Gastroesophageal sphincter (tissue), 4 donors: Measurements from ENCODE around the gene ATP2A3. TPM values are rescaled to one million over a fixed set of nuclear protein-coding genes. Genes with fewer than 3 reads are reported as not detected.
A peak's percentile ranks its signal among the peaks of the same experiment; 100 is the strongest.

Experiments
- ATAC-seq: fragments of 150-250 bp; one replicate; pipeline ENCODE4 v1.9.1; 2016; ENCODE audit warnings: mild to moderate bottlenecking, moderate library complexity
- H3K27ac ChIP-seq, 4 donors: fragments of 200-600 bp; sonication (generic) in 3 of 4; 1 replicate in 3 of 4; 2 replicates in 1 of 4; pipeline ENCODE4 v1.5.1; 2016 to 2019
- H3K27me3 ChIP-seq: fragments of 200-600 bp; sonication (generic); one replicate; pipeline ENCODE4 v1.5.1; 2019
- H3K36me3 ChIP-seq, 2 donors: fragments of 200-600 bp; sonication (generic); one replicate each; pipeline ENCODE4 v1.5.1; 2019; ENCODE audit warnings: control low read depth in 1 of 2
- H3K4me1 ChIP-seq, 3 donors: fragments of 200-600 bp; sonication (generic); 1 replicate in 2 of 3; 2 replicates in 1 of 3; pipeline ENCODE4 v1.5.1; 2016 to 2019; ENCODE audit warnings: control low read depth in 2 of 3
- H3K4me3 ChIP-seq, 2 donors: fragments of 200-600 bp; sonication (generic); one replicate each; pipeline ENCODE4 v1.5.1; 2019; ENCODE audit warnings: mild to moderate bottlenecking in 1 of 2, moderate library complexity in 1 of 2
- H3K9me3 ChIP-seq, 3 donors: fragments of 200-600 bp; sonication (generic); one replicate each; pipeline ENCODE4 v1.5.1; 2017 to 2019; ENCODE audit warnings: control low read depth in 2 of 3
- CTCF ChIP-seq, 4 experiments: fragments of 200-600 bp in 2 of 4; fragments of 450-650 bp in 2 of 4; sonication (generic) in 1 of 4; IDR thresholded peaks; one replicate each; pipeline ENCODE4 v1.5.1; 2017 to 2019; ENCODE audit warnings: antibody characterized with exemption in 4 of 4, mild to moderate bottlenecking in 2 of 4, moderate library complexity in 2 of 4
- EP300 ChIP-seq: sonication (generic); formaldehyde crosslinking; IDR thresholded peaks from one replicate; pipeline ENCODE4 v1.6.1; 2017; ENCODE audit warnings: antibody characterized with exemption, mild to moderate bottlenecking
- POLR2A ChIP-seq, 2 donors: fragments of 450-650 bp; IDR thresholded peaks; one replicate each; pipeline ENCODE4 v1.6.1; 2017; ENCODE audit warnings: antibody characterized with exemption in 2 of 2, mild to moderate bottlenecking in 2 of 2, moderate library complexity in 1 of 2
- POLR2AphosphoS5 ChIP-seq: sonication (generic); formaldehyde crosslinking; IDR thresholded peaks from one replicate; pipeline ENCODE4 v1.6.1; 2017; ENCODE audit warnings: antibody characterized with exemption
- WGBS, 2 donors: methylation state at CpG; one replicate each; pipeline ENCODE4 v1.1.5; 2018; ENCODE audit warnings: low coverage in 1 of 2; 5-methylcytosine and 5-hydroxymethylcytosine counted together
- total RNA-seq, 4 donors: library from RNA; depleted of rRNA; stranded (reverse); fragments of >200 nt; gene quantifications; one replicate each; pipeline ENCODE4 v1.1.0, GENCODE V29; 2016

ATP2A3 gene
- total RNA-seq, 4 donors from 2014 or later: 5.9 to 35.9 (median 18.1) TPM

GRCh38 chr17:4004517-4005295 is 40.5 kb upstream of the ATP2A3 start:
- peak; percentile 42 for ATAC-seq
- Histone ChIP-seq H3K27ac (peak overlapping the region in 3 of 4 donors; percentile 17 to 59 (median 41)), H3K4me1 (peaks cover 0 to 49% (median 10%) of the 10 kb centered on the region in 3 donors), H3K4me3 (no peak overlapping the region), H3K9me3 (no peaks in the 10 kb centered on the region), H3K36me3 (peaks cover 0 to 46% of the 10 kb centered on the region in 2 donors), H3K27me3 (peaks cover 2% of the 10 kb centered on the region)
- 32 to 35% methylated on average over 4 to 14 of the region's 44 CpGs for WGBS, 2 donors
- TF ChIP-seq CTCF (IDR thresholded peaks at IDR 0.05): peak in 3 of 4 experiments; percentile 84 to 97 (median 93)
- TF ChIP-seq POLR2AphosphoS5: no peak

- no peak for ATAC-seq
- Histone ChIP-seq H3K36me3 (peaks cover 0 to 37% of the 10 kb centered on the region in 2 donors), H3K27me3 (peaks cover 6% of the 10 kb centered on the region), H3K4me1 (peaks cover 0 to 40% (median 2%) of the 10 kb centered on the region in 3 donors), H3K9me3 (no peaks in the 10 kb centered on the region), H3K27ac (no peak overlapping the region), H3K4me3 (no peak overlapping the region)
- TF ChIP-seq POLR2A (IDR thresholded peaks at IDR 0.05) (no peak), EP300 (no peak), CTCF (IDR thresholded peaks at IDR 0.05) (no peak), POLR2AphosphoS5 (no peak)
- WGBS, 2 donors: 88 to 92% methylated on average over 8 to 12 of the region's 46 CpGs
Measured at GRCh38 chr17:4003501-4004421, 39.5 kb upstream of the ATP2A3 start.

GRCh38 chr17:4003131-4003500 is 38.9 kb upstream of the ATP2A3 start:
- no CpG with 5 or more reads among the region's 21 CpGs for WGBS, 2 donors
- H3K4me1 ChIP-seq: peaks cover 0 to 33% (median 0%) of the 10 kb centered on the region in 3 donors
- no peak for TF ChIP-seq POLR2AphosphoS5
- no peak for TF ChIP-seq POLR2A (IDR thresholded peaks at IDR 0.05)
- no peak for ATAC-seq
- H3K36me3 ChIP-seq: peaks cover 0 to 30% of the 10 kb centered on the region in 2 donors
- H3K27me3 ChIP-seq: peaks cover 11% of the 10 kb centered on the region
- no peaks in the 10 kb centered on the region for H3K9me3 ChIP-seq
- H3K4me3 ChIP-seq: no peak overlapping the region
- no peak overlapping the region for H3K27ac ChIP-seq

GRCh38 chr17:4001048-4001590 is 36.9 kb upstream of the ATP2A3 start:
- Histone ChIP-seq H3K4me1 (peaks cover 0 to 16% (median 0%) of the 10 kb centered on the region in 3 donors), H3K9me3 (no peaks in the 10 kb centered on the region), H3K4me3 (no peak overlapping the region), H3K27ac (no peak overlapping the region), H3K27me3 (peaks cover 16% of the 10 kb centered on the region), H3K36me3 (peaks cover 0 to 10% of the 10 kb centered on the region in 2 donors)
- WGBS, 2 donors: 70 to 71% methylated on average over 7 to 13 of the region's 13 CpGs
- no peak for TF ChIP-seq EP300
- TF ChIP-seq POLR2A (IDR thresholded peaks at IDR 0.05): no peak
- no peak for TF ChIP-seq POLR2AphosphoS5
- TF ChIP-seq CTCF (IDR thresholded peaks at IDR 0.05): no peak
- no peak for ATAC-seq

- no peaks in the 10 kb centered on the region for H3K4me1 ChIP-seq
- peaks cover 16% of the 10 kb centered on the region for H3K27me3 ChIP-seq
- ATAC-seq: no peak
- TF ChIP-seq POLR2A (IDR thresholded peaks at IDR 0.05) (no peak), CTCF (IDR thresholded peaks at IDR 0.05) (no peak), POLR2AphosphoS5 (no peak), EP300 (no peak)
- H3K9me3 ChIP-seq: peaks cover 0 to 7% (median 0%) of the 10 kb centered on the region in 3 donors
- no peaks in the 10 kb centered on the region for H3K36me3 ChIP-seq
- no peak overlapping the region for H3K27ac ChIP-seq
- 85% methylated on average over 4 of the region's 4 CpGs; no CpG with 5 or more reads in 1 of the 2 donors for WGBS, 2 donors
- no peak overlapping the region for H3K4me3 ChIP-seq
Measured at GRCh38 chr17:3998436-3998835, 34.2 kb upstream of the ATP2A3 start.
